HG03342 (cell line): ENCODE measurements around the gene CCDC180.
"Not testable (repeated sequence)": the region's sequence is repeated elsewhere in the genome, so short reads cannot be mapped to it uniquely, and the experiment has no call there.

ENCODE experiments used
- ATAC-seq: cut with Tn5 transposase; IDR thresholded peaks from one replicate; pipeline ENCODE4 v1.9.1; 2021; ENCODE audit warnings: mild to moderate bottlenecking, moderate library complexity; ENCODE audit not compliant: unreplicated experiment

Gene CCDC180

GRCh38 chr9:97310896-97311295, 3.4 kb downstream of the CCDC180 start:
- ATAC-seq, result no peak

- ATAC-seq, result no peak
These were observed 4.5 kb downstream of the CCDC180 start for GRCh38 chr9:97311798-97312500.

- ATAC-seq, result no peak
These were observed 5.1 kb downstream of the CCDC180 start for GRCh38 chr9:97312556-97312955.

GRCh38 chr9:97313243-97313642, 5.8 kb downstream of the CCDC180 start:
- ATAC-seq, result no peak

GRCh38 chr9:97313746-97314145, 6.3 kb downstream of the CCDC180 start:
- no peak for ATAC-seq

- no peak for ATAC-seq
These were observed 7.0 kb downstream of the CCDC180 start for GRCh38 chr9:97314503-97314902.

- ATAC-seq, result no peak
These were observed 8.1 kb downstream of the CCDC180 start for GRCh38 chr9:97315550-97315949.

- ATAC-seq, result no peak
These were observed 9.4 kb downstream of the CCDC180 start for GRCh38 chr9:97316904-97317303.

- ATAC-seq, result no peak
These were observed 11.0 kb downstream of the CCDC180 start for GRCh38 chr9:97318433-97318832.

- ATAC-seq, result no peak
These were observed 11.9 kb downstream of the CCDC180 start for GRCh38 chr9:97319395-97319794.

- ATAC-seq, result no peak
These were observed 12.7 kb downstream of the CCDC180 start for GRCh38 chr9:97320080-97320642.

GRCh38 chr9:97321251-97321650, 13.8 kb downstream of the CCDC180 start:
- no peak for ATAC-seq

- ATAC-seq, result no peak
These were observed 14.2 kb downstream of the CCDC180 start for GRCh38 chr9:97321691-97322090.

GRCh38 chr9:97322105-97322504, 14.6 kb downstream of the CCDC180 start:
- no peak for ATAC-seq

GRCh38 chr9:97324954-97325353, 17.5 kb downstream of the CCDC180 start:
- ATAC-seq, result no peak

- ATAC-seq, result no peak
These were observed 20.1 kb downstream of the CCDC180 start for GRCh38 chr9:97327562-97327961.

GRCh38 chr9:97332993-97333392, 25.5 kb downstream of the CCDC180 start:
- ATAC-seq, result no peak

GRCh38 chr9:97335622-97336021, 28.2 kb downstream of the CCDC180 start:
- ATAC-seq, result not testable (repeated sequence)

- ATAC-seq, result no peak
These were observed 41.4 kb downstream of the CCDC180 start for GRCh38 chr9:97348871-97349270.

- no peak for ATAC-seq
These were observed 41.9 kb downstream of the CCDC180 start for GRCh38 chr9:97349400-97349799.

GRCh38 chr9:97354637-97355036, 47.2 kb downstream of the CCDC180 start:
- ATAC-seq, result no peak

GRCh38 chr9:97357056-97357455, 49.6 kb downstream of the CCDC180 start:
- ATAC-seq, result no peak
